ENCODE results near the gene MARK4.
"Not testable (repeated sequence)": the region's sequence is repeated elsewhere in the genome, so short reads cannot be mapped to it uniquely, and the experiment has no call there.

Gene MARK4

GRCh38 chr19:45264781-45265317, 13.8 kb downstream of the MARK4 start:
- TF ChIP-seq ZFX (IDR thresholded peaks at IDR 0.05), result no peak
- TF ChIP-seq, protein P1, sequence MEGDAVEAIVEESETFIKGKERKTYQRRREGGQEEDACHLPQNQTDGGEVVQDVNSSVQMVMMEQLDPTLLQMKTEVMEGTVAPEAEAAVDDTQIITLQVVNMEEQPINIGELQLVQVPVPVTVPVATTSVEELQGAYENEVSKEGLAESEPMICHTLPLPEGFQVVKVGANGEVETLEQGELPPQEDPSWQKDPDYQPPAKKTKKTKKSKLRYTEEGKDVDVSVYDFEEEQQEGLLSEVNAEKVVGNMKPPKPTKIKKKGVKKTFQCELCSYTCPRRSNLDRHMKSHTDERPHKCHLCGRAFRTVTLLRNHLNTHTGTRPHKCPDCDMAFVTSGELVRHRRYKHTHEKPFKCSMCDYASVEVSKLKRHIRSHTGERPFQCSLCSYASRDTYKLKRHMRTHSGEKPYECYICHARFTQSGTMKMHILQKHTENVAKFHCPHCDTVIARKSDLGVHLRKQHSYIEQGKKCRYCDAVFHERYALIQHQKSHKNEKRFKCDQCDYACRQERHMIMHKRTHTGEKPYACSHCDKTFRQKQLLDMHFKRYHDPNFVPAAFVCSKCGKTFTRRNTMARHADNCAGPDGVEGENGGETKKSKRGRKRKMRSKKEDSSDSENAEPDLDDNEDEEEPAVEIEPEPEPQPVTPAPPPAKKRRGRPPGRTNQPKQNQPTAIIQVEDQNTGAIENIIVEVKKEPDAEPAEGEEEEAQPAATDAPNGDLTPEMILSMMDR (conservative IDR thresholded peaks at IDR 0.05), result no peak
- no peak overlapping the region for H3K27ac ChIP-seq

- H3K27ac ChIP-seq, result no peak overlapping the region
- TF ChIP-seq, protein P1 (conservative IDR thresholded peaks at IDR 0.05), result no peak
- no peak for TF ChIP-seq ZFX (IDR thresholded peaks at IDR 0.05)
Observed at GRCh38 chr19:45265375-45265774, 14.3 kb downstream of the MARK4 start.

DNA sequence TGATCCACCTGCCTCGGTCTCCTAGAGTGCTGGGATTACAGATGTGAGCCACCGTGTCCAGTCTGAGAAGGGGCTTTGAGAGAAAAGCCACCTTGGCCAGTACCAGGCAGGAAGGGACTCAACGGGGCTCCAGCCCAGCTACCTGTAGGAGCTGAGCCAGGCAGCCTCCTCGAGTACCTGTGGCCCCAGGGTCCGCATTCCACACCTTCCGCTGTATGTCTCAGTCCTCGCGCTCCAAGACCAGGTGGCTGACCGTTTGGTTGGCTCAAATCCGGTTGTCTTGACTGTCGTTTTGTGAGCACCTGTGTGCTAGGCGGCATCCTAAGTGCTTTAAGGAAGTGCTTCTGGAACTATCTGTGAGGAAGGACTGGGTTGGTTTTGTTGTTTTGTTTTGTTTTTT, 16.2 kb downstream of the MARK4 start:
- H3K27ac ChIP-seq, result no peak overlapping the region
- no peak for TF ChIP-seq ZFX (IDR thresholded peaks at IDR 0.05)
- TF ChIP-seq, protein P1 (conservative IDR thresholded peaks at IDR 0.05), result no peak

DNA sequence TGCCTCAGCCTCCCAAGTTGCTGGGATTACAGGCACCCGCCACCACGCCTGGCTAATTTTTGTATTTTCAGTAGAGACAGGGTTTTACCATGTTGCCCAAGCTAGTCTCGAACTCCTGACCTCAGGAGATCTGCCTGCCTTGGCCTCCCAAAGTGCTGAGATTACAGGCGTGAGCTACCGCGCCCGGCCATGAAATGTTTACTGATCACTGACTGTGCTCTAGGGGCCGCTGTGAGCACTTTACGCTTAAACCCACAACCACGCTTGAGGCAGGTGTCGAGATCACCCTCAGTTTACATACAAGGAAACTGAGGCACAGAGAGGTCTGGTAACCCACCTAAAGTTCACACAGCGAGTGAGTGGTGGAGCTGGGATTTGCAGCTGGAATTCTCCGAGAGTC, 18.9 kb downstream of the MARK4 start:
- not testable (repeated sequence) for H3K27ac ChIP-seq

DNA sequence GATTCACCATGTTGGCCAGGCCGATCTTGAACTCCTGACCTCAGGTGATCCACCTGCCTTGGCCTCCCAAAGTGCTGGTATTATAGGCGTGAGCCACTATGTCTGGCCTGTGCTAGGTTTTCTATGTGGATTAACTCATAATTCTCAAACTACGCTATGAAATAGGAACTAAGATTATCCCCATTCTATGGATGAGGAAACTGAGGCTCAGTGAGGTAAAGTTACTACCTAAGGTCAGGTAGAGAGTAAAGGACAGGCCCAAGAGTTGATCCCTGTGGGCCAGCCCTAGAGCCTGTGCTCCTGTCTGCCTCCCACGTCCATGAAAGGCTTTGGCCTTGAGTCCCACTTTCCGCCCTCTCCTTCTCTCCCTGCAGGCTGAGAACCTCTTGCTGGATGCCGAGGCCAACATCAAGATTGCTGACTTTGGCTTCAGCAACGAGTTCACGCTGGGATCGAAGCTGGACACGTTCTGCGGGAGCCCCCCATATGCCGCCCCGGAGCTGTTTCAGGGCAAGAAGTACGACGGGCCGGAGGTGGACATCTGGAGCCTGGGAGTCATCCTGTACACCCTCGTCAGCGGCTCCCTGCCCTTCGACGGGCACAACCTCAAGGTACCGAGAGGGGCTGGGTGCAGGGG, 20.1 kb downstream of the MARK4 start:
- no peak overlapping the region for H3K27ac ChIP-seq
- no peak for TF ChIP-seq ZFX (IDR thresholded peaks at IDR 0.05)
- TF ChIP-seq, protein P1 (conservative IDR thresholded peaks at IDR 0.05), result no peak

GRCh38 chr19:45271735-45272108, 20.7 kb downstream of the MARK4 start:
- TF ChIP-seq, protein P1 (conservative IDR thresholded peaks at IDR 0.05), result no peak
- H3K27ac ChIP-seq, result no peak overlapping the region

- H3K27ac ChIP-seq, result no peak overlapping the region
- TF ChIP-seq, protein P1 (conservative IDR thresholded peaks at IDR 0.05), result no peak
- TF ChIP-seq ZFX (IDR thresholded peaks at IDR 0.05), result no peak
Observed at GRCh38 chr19:45273521-45273855, 22.4 kb downstream of the MARK4 start.

DNA sequence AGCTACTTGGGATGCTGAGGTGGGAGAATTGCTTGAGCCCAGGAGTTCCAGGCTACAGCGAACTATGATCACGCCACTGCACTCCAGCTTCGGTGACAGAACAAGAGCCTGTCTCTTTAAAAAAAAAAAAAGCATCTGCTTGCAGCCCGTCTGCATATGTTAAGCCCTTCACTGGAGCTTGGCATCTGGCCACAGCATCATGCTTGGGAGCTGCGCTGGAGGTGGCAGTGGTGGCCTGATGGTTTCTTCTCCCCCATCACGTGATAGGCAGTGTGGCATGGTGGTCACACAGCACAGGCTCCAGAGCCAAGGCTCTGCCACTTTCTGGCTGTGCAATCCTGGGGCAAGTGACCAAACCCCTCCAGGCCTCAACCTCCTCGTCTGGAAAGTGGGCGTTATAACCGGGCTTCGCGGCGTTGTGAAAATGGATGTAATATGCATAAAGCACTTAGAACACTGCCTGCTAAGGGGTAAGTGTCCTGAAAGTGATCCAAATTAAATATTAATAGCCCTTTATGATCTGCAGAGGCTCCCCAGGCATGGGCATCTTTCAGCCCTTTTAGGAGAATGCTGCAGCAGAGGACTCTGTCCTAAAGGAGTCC, 24.4 kb downstream of the MARK4 start:
- TF ChIP-seq ZFX (IDR thresholded peaks at IDR 0.05), result no peak
- TF ChIP-seq, protein P1 (conservative IDR thresholded peaks at IDR 0.05), result no peak
- no peak overlapping the region for H3K27ac ChIP-seq

All from C4-2B (cell line).